Panc1 (cell line): ENCODE results near the gene TMEM260. TPM values are rescaled to one million over a fixed set of nuclear protein-coding genes. Genes with fewer than 3 reads are reported as not detected.

Experiments
- ATAC-seq: fragments of 200-7000 bp; cut with Tn5 transposase; 2 replicates; pipeline ENCODE4 v1.9.1; 2020; ENCODE audit warnings: mild to moderate bottlenecking, moderate library complexity
- BruUV-seq: library from RNA; stranded (reverse); fragments of 400-500 nt; replicated peaks from 2 replicates; lab custom pipeline; 2021; lab: Mats Ljungman, UMichigan
- CTCF ChIA-PET: fragments of 300-600 bp; sonication (Branson Sonifier 250); formaldehyde crosslinking; loops from one replicate; lab custom pipeline; 2022; ENCODE audit warnings: antibody characterized with exemption; lab: Charles Lee
- POLR2A ChIA-PET: fragments of 300-600 bp; sonication (Branson Sonifier 250); formaldehyde crosslinking; loops from one replicate; lab custom pipeline; 2022; ENCODE audit warnings: antibody characterized with exemption; lab: Charles Lee
- DNase-seq: peaks from one replicate; pipeline ENCODE4 v3.0.0-alpha.2; 2010; ENCODE audit warnings: low read depth, low spot score
- H3K27ac ChIP-seq: 2 replicates; pipeline ENCODE4 v1.5.1; 2011; ENCODE audit warnings: mild to moderate bottlenecking, low read length, inconsistent platforms
- H3K27me3 ChIP-seq: fragments of 200-500 bp; sonication (Bioruptor generic); 2 replicates; pipeline ENCODE4 v1.6.0; 2014; ENCODE audit warnings: low read length, inconsistent platforms; ENCODE audit not compliant: control insufficient read depth, insufficient read depth
- H3K36me3 ChIP-seq: fragments of 200-500 bp; sonication (Bioruptor generic); 2 replicates; pipeline ENCODE4 v1.5.1; 2014; ENCODE audit warnings: inconsistent platforms, mild to moderate bottlenecking, low read length, moderate library complexity; ENCODE audit not compliant: control insufficient read depth, insufficient read depth
- H3K4me1 ChIP-seq: 2 replicates; pipeline ENCODE4 v1.5.1; 2011; ENCODE audit warnings: inconsistent platforms, mild to moderate bottlenecking, low read length, moderate library complexity; ENCODE audit not compliant: control insufficient read depth, insufficient read depth
- H3K4me3 ChIP-seq, 2 experiments: 2 replicates each; pipeline ENCODE4 v1.5.1; 2011 to 2012; ENCODE audit warnings: low read depth in 2 of 2, low read length in 2 of 2, mild to moderate bottlenecking in 2 of 2, inconsistent platforms in 1 of 2, moderate library complexity in 1 of 2
- H3K9me3 ChIP-seq: fragments of 200-500 bp; sonication (Bioruptor generic); 2 replicates; pipeline ENCODE4 v1.5.1; 2014; ENCODE audit warnings: low read depth, mild to moderate bottlenecking, inconsistent platforms, low read length, moderate library complexity; ENCODE audit not compliant: control insufficient read depth, insufficient read depth
- POLR2AphosphoS5 ChIP-seq: IDR thresholded peaks from 2 replicates; pipeline ENCODE4 v1.6.1; 2012; ENCODE audit warnings: mild to moderate bottlenecking, low read depth, low read length, moderate library complexity
- SIN3A ChIP-seq: IDR thresholded peaks from 2 replicates; pipeline ENCODE4 v1.6.1; 2012; ENCODE audit warnings: low read depth, mild to moderate bottlenecking, low read length, moderate library complexity, borderline replicate concordance; ENCODE audit not compliant: insufficient read depth
- TCF7L2 ChIP-seq: IDR thresholded peaks from 2 replicates; pipeline ENCODE4 v1.6.1; 2011; ENCODE audit warnings: mild to moderate bottlenecking, low read depth, low read length, inconsistent platforms
- in situ Hi-C: cut with HindIII; loops from 2 replicates; pipeline ENCODE4 v1.10.0; 2016; ENCODE audit warnings: low sequenced_read_pairs, low pct_unique_long_range_greater_than_20kb
- intact Hi-C: fragments of 100-400 bp; cut with micrococcal nuclease; formaldehyde crosslinking; loops from one replicate; pipeline ENCODE4 v1.10.0; 2022; ENCODE audit not compliant: unreplicated experiment
- total RNA-seq: library from RNA; stranded (reverse); gene quantifications from one replicate; pipeline ENCODE4 v1.2.1, GENCODE V29; 2021; ENCODE audit not compliant: unreplicated experiment
- TF ChIP-seq, protein P1 (sequence below), 2 experiments: IDR thresholded peaks; 2 replicates each; pipeline ENCODE4 v1.6.1; 2011 to 2012; ENCODE audit warnings: low read depth in 2 of 2, control low read depth in 1 of 2, low read length in 1 of 2, mild to moderate bottlenecking in 1 of 2, moderate library complexity in 1 of 2; ENCODE audit not compliant: insufficient read depth in 1 of 2
- TF ChIP-seq, protein P2 (sequence below): fragments of 450-650 bp; IDR thresholded peaks from 2 replicates; pipeline ENCODE4 v1.5.1; 2017; ENCODE audit warnings: mild to moderate bottlenecking

TMEM260 gene
- total RNA-seq, 1 experiment from 2014 or later, result 8.9 TPM

DNA sequence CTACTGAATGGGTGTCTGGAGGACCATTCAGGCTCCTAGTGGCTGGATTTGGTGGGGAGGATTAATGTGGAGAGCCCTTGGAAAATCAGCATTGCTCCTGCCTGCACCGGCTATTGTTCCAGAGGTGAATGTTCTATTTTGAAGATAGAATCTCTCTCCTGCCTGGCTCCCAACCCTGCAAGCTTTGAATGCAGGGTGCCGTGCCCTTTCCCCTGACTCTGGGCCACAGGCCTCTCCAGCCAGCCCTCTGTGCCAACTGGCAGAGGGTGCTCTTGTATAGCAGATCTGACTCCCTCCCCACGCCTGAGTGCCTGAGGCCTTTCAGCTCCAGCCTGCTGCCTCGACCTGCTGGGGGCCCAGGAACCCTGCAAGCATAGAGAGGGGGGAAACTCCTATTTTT lies 106.8 kb downstream of the TMEM260 start:
- no TSS peak for BruUV-seq
- Histone ChIP-seq H3K4me1 (no peaks in the 10 kb centered on the region), H3K9me3 (no peaks in the 10 kb centered on the region), H3K27me3 (no peaks in the 10 kb centered on the region), H3K4me3 (no peak overlapping the region), H3K27ac (no peak overlapping the region), H3K36me3 (no peaks in the 10 kb centered on the region)
- ChIA-PET POLR2A (interaction anchor here (0.7 kb wide), 1 partner anchor 184 kb away, joined by 4 read pairs; no protein-coding TSS in a partner anchor), CTCF (no interaction called here)
- intact Hi-C loops (no loop called here), in situ Hi-C loops (no loop called here)
- DNase-seq (no peak), ATAC-seq (no peak)
- TF ChIP-seq, protein P1, sequence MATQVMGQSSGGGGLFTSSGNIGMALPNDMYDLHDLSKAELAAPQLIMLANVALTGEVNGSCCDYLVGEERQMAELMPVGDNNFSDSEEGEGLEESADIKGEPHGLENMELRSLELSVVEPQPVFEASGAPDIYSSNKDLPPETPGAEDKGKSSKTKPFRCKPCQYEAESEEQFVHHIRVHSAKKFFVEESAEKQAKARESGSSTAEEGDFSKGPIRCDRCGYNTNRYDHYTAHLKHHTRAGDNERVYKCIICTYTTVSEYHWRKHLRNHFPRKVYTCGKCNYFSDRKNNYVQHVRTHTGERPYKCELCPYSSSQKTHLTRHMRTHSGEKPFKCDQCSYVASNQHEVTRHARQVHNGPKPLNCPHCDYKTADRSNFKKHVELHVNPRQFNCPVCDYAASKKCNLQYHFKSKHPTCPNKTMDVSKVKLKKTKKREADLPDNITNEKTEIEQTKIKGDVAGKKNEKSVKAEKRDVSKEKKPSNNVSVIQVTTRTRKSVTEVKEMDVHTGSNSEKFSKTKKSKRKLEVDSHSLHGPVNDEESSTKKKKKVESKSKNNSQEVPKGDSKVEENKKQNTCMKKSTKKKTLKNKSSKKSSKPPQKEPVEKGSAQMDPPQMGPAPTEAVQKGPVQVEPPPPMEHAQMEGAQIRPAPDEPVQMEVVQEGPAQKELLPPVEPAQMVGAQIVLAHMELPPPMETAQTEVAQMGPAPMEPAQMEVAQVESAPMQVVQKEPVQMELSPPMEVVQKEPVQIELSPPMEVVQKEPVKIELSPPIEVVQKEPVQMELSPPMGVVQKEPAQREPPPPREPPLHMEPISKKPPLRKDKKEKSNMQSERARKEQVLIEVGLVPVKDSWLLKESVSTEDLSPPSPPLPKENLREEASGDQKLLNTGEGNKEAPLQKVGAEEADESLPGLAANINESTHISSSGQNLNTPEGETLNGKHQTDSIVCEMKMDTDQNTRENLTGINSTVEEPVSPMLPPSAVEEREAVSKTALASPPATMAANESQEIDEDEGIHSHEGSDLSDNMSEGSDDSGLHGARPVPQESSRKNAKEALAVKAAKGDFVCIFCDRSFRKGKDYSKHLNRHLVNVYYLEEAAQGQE (IDR thresholded peaks at IDR 0.05; ENCODE audit: insufficient read depth in 1 of 2, low read depth in 2 of 2, low read length in 1 of 2), result no peak
- TF ChIP-seq, protein P2, sequence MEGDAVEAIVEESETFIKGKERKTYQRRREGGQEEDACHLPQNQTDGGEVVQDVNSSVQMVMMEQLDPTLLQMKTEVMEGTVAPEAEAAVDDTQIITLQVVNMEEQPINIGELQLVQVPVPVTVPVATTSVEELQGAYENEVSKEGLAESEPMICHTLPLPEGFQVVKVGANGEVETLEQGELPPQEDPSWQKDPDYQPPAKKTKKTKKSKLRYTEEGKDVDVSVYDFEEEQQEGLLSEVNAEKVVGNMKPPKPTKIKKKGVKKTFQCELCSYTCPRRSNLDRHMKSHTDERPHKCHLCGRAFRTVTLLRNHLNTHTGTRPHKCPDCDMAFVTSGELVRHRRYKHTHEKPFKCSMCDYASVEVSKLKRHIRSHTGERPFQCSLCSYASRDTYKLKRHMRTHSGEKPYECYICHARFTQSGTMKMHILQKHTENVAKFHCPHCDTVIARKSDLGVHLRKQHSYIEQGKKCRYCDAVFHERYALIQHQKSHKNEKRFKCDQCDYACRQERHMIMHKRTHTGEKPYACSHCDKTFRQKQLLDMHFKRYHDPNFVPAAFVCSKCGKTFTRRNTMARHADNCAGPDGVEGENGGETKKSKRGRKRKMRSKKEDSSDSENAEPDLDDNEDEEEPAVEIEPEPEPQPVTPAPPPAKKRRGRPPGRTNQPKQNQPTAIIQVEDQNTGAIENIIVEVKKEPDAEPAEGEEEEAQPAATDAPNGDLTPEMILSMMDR, result no peak; the same call in 1 of the 2 replicates
- no peak for TF ChIP-seq TCF7L2

DNA sequence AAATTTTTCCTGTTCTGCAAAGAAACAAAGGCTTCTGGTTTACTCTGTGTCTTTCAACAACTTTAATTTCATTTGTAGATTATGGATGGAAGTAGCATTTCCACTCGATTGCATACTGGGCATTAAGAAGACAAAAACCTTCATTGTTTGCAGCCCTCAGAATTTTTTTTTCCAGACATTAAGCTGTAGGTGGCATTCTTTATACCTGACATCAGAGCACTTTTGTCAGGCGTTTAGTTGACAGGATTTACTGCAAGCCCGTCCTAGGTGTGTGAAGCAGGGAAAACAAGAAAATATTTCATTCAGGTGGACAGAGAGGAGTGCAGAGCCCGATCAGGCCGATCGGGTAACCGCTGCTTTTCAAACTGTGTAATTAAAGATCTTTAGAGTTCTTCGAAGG lies 107.5 kb downstream of the TMEM260 start:
- Histone ChIP-seq H3K9me3 (no peaks in the 10 kb centered on the region), H3K27me3 (no peaks in the 10 kb centered on the region), H3K4me1 (no peaks in the 10 kb centered on the region), H3K36me3 (no peaks in the 10 kb centered on the region), H3K4me3 (no peak overlapping the region), H3K27ac (no peak overlapping the region)
- POLR2A ChIA-PET, result no interaction called here
- in situ Hi-C loops (no loop called here), intact Hi-C loops (no loop called here)
- CTCF ChIA-PET, result no interaction called here
- ATAC-seq (no peak), DNase-seq (no peak)
- TF ChIP-seq, protein P1 (IDR thresholded peaks at IDR 0.05; ENCODE audit: insufficient read depth in 1 of 2, low read depth in 2 of 2, low read length in 1 of 2), result no peak
- TF ChIP-seq, protein P2, result no peak
- no peak for TF ChIP-seq TCF7L2
- TF ChIP-seq SIN3A, result no peak
- TF ChIP-seq POLR2AphosphoS5, result no peak
- no TSS peak for BruUV-seq
